GM19043 (cell line): Measurements from ENCODE around the gene ST6GALNAC4.
"Not testable (repeated sequence)": the region's sequence is repeated elsewhere in the genome, so short reads cannot be mapped to it uniquely, and the experiment has no call there.

Source experiments
- ATAC-seq: cut with Tn5 transposase; IDR thresholded peaks from one replicate; pipeline ENCODE4 v1.9.1; 2021; ENCODE audit warnings: low read depth; ENCODE audit not compliant: unreplicated experiment

ST6GALNAC4 gene

GRCh38 chr9:127874301-127875221 is 42.3 kb downstream of the ST6GALNAC4 start:
- no peak for ATAC-seq

- no peak for ATAC-seq
These were observed 43.0 kb downstream of the ST6GALNAC4 start for GRCh38 chr9:127873886-127874285.

GRCh38 chr9:127873223-127873691 is 43.6 kb downstream of the ST6GALNAC4 start:
- ATAC-seq = no peak

GRCh38 chr9:127872369-127873222 is 44.2 kb downstream of the ST6GALNAC4 start:
- ATAC-seq = no peak

- ATAC-seq = no peak
These were observed 45.3 kb downstream of the ST6GALNAC4 start for GRCh38 chr9:127871531-127871930.

GRCh38 chr9:127870887-127871286 is 46.0 kb downstream of the ST6GALNAC4 start:
- ATAC-seq = no peak

- not testable (repeated sequence) for ATAC-seq
These were observed 46.7 kb downstream of the ST6GALNAC4 start for GRCh38 chr9:127870153-127870491.

- no peak for ATAC-seq
These were observed 47.3 kb downstream of the ST6GALNAC4 start for GRCh38 chr9:127869310-127870152.

- ATAC-seq = no peak
These were observed 48.5 kb downstream of the ST6GALNAC4 start for GRCh38 chr9:127868278-127868902.

- ATAC-seq = no peak
These were observed 49.2 kb downstream of the ST6GALNAC4 start for GRCh38 chr9:127867356-127868277.

- ATAC-seq = no peak
These were observed 50.3 kb downstream of the ST6GALNAC4 start for GRCh38 chr9:127866535-127866934.

- ATAC-seq = no peak
These were observed 51.0 kb downstream of the ST6GALNAC4 start for GRCh38 chr9:127865645-127866464.

GRCh38 chr9:127863191-127863621 is 53.6 kb downstream of the ST6GALNAC4 start:
- no peak for ATAC-seq

GRCh38 chr9:127862075-127863011 is 54.5 kb downstream of the ST6GALNAC4 start:
- ATAC-seq = no peak

- ATAC-seq = no peak
These were observed 56.1 kb downstream of the ST6GALNAC4 start for GRCh38 chr9:127860779-127861178.

GRCh38 chr9:127860260-127860659 is 56.6 kb downstream of the ST6GALNAC4 start:
- no peak for ATAC-seq

GRCh38 chr9:127858041-127858512 is 58.8 kb downstream of the ST6GALNAC4 start:
- no peak for ATAC-seq
